NCI-H345 treated with DMSO at 0.1 percent for 48 hours (cell line): ENCODE data around the gene TMEM176A.

Experiments
- DNase-seq: peaks from one replicate; lab custom pipeline; 2025; ENCODE audit not compliant: unreplicated experiment; lab: John Stamatoyannopoulos, UW

TMEM176A gene

DNA sequence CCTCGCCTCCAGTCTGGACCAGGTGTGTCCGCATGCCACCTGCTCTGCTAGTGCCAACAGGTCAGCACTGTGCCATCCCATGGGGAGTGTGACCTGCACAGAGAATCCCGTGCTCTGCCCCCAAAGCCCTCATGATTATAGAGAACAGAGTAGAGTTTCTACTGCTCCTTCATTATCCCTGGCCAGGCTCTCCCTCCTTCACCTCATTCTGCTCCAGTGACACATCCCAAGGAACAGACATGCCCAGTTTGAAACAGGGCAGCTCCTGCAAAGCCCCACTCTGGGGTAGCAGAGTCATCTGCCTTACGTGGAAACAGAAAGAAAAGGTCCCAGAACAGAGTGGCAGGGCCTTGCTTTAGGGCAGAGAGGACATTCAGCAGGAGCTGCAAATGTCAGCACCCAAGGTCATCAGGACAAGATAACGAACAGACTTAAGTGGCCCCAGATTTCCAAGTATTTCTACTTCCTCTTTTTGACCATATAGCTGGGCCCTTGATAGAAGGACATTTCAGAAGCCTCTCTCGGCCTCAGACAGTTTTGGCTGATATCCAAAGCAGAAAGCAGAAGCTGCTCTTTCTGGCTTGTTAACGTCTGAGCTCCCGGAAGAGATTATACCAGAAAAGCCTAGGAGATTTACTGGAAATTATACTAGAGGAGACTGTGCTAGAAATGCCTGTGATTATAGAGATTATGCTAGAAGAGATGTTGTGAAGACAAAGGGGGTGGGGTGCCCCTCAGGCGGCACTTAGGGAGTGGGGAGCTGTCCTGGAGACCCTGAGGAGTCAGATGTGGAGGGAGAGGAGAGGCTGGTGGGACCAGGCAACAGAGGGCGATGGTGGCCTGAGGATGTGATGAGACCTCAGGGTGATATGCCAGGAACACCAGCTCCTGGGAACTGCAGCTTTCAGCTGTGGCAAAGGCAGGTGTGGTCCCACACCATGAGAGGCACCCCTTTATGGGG is 13.0 kb upstream of the TMEM176A start:
- DNase-seq, result no peak

DNA sequence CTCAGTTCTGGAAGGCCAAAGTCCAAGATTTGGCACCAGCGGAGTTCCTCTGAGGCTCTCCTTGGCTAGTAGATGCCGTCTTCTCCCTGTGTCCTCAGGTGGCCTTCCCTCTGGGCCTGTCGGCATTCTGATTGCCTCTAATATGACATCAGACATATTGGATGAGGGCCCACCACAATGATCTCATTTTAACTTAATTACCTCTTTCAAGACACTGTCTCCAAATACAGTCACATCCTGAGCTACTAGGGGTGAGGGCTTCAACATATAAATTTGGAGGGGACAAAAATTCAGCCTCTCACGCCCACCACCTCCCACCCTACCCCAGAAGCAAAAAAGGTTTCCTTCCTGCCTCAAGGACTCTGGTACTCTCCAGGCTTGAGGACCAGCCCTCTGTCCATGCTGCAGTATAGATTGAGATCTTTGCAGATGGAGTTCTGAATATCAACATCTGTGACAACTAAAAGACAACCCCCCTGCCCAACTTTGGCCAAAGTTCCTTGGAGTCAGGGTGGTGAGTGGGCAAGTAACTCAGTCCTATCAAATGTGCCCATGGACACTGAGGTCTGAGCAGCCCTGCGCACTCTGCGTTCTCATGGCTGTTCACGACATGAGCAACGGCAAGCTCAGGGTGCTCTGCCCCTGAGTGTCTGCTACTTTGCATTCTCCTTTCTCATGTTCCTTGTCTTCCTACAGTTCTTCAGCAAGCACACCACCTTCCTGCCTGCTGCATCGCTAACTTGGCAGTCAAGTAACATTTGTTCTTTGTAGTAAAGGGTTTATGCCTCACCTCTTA is 11.9 kb upstream of the TMEM176A start:
- DNase-seq, result no peak

DNA sequence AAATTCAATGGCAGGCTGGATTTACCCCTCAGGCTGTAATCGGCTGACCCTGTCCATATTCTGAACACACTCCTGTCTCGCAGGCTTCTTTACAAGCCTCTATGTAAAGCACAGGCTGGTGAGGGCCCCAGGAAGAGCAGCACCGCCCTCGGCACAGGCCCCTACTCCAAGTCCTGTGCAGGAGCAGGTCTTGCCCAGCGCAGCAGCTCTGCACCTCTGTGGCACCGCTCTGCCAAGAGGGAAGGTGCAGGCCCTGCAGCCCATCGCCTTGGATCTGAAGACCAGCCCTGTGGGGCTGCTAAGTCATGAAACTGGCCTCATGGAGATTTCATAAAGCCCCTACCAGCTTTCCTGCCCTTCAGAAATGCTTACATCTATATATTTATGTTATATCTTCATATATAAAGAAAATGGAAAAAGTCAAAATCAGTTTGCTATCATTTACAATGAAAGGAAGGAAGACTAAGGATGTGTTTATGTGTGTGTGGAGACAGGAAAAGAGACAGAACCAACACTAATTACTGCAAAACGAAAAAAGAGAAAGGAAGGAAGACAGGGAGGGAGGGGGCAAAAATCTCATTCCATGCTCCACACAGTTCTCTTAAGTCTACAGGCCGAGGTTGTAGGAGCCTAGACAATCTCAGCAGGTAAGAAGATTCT is 10.0 kb upstream of the TMEM176A start:
- DNase-seq, result no peak

DNA sequence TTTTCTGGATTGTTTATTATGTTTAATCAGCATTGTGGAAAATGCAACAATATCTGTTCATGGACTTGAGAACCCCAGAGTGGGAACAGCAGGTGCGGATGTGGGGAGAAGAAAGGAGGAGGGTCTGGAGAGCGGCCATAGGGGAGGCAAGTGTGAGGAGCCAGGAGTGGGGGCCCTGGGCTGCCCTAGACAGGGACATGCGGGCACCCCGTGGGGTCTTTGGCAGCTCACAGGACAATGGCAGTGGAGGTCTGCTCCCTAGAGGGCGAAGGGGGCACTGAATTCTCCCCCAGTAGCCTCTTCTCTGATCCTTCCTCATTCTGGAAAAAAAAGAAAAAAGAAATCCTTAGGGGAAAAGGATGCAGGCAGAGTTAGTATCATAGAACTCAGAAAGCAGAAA is 9.3 kb upstream of the TMEM176A start:
- no peak for DNase-seq

DNA sequence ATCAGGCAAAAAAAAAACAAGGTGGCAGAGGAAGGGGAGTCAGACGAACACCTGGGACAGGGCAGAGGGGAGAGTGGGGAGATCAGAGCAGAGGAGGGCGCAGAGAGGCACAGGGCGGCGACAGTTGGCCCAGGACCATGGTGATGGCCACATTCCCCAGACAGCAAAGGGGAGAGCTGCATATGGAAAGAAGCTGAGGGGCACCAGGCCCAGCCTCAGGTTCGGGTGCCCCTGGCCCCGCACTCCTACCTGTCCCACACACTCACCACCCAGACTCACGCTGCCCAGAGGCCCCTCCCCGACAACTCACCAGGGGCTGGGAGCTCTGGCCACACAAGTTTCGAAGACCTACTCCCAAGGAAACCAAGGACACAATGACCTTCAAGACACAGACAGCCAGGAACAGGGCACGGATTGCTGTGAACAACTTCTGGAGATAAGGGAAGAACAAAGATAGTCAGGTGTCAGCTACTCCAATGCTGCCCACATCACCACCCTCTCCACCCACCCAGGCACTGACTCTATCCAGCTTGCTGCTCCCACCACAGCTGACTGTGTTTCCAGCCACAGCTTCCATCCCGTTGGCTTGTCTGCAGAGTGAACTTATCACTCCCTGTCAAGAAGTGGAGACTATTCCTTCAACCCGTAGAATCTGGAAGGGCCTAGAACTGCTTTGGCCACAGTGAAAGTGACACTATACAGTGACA is 8.7 kb upstream of the TMEM176A start:
- DNase-seq, result no peak

DNA sequence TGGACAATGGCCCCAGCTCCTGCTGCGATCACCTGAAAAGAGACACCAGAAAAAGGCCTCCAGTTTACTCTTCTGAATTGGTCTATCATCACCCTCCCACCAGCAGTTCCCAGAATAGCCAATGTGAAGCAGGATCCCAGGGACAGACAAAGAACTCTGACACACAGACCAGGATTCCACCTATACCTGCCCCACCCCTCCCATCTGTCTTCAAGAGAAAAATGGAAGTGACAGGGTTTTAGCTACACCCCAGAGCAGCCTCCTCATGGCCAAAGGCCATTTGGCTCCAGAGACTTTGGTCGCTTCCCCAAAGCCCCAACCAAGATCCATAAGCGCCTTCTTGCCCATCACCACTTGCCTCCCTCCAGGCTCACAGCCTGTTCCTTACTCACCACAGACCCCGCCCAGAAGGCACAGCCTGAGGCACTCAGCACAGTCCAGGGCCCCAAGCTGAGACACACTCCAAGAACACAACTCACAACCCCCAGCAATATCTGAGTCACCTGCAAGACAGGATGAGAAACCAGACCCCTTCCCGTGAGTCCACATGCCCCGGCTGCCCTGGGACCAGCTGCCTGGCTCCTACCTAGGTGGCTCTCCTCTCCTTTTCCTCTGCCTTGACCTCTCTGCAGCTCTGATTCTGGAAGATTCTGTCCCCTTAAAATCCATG is 6.9 kb upstream of the TMEM176A start:
- DNase-seq, result no peak

DNA sequence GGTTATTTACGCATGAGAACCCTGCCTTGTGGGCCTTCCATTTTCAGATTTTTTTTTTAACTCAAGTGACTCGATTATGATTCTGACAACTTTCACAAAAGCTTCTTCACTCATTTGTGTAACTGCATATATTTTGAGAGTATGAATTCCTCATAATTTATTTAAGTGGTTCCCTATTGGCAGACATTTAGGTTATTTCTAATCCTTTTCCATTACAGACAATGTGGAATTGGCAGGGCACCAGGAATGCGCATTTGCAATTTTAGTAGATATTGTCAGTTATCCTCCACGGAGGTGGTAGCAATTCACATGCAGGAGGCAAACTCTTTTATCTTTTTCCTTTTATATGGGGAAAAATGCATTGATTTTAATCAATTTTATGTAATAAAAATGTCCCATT is 2.9 kb upstream of the TMEM176A start:
- DNase-seq, result no peak

DNA sequence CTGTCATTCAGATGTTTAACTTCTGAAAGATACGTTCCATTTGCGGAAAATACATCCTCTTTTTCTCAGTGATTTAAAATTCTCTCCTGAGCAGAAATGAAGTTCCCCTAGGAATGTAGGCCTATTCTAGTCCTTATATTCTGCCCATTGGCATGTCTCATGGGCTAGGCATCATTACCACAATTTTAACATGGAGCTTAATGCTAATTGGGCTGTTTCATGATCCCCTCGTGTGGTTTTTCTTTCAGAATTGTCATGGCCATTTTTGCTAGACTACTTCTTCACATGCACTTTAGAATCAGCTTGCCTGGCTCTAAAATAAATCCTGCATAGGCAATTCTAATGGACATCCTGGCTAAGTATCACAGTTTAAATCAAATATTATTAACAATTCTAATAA is 1.4 kb upstream of the TMEM176A start:
- DNase-seq, result no peak

DNA sequence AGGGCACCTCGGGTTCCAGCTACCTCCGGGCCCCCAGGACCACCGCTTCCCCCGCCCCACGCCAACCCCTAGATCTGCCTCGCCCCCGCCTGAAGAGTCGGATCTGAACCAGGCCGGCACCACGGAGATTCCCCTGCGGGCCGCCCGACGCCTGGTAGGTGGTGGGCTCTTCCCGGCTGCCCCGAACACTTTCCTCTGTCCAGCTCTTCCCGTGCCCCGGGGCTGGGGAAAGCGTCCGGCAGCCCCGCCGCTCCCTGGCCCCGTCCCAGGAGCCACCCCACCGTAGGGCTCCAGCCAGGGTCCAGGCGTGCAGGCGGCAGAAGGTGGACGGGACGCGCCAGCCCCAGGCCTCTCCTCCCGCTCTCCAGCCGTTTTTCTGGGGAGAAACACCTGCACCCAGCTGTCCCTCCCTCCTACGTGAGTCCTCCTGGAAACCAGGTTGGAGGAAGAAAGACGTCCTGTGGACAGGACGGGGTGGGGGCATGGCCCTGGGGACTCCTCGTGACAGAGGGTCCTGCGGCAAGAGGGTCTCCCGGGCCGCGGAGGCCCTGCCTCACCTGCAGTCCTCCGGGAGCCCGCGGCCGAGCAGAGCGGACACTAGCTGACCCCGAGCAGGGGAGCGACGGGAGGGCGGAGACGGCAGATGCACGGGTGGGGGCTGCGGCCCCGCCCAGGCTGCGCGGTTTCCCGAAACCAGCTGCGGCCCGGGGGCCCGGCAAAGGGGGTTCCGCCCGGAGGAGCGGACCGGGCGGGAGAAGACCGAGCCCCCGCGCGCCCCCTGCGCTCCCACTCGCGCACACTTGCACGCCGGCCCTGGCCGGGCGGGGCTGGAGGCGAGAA is 608 bp upstream of the TMEM176A start, which contains the start of gene TMEM176B:
Gene TMEM176B (minus strand): TSS at position 624 of the 840 bp plus-strand sequence. CDS start 3,795 bp downstream, outside the sequence.
- DNase-seq, result no peak

DNA sequence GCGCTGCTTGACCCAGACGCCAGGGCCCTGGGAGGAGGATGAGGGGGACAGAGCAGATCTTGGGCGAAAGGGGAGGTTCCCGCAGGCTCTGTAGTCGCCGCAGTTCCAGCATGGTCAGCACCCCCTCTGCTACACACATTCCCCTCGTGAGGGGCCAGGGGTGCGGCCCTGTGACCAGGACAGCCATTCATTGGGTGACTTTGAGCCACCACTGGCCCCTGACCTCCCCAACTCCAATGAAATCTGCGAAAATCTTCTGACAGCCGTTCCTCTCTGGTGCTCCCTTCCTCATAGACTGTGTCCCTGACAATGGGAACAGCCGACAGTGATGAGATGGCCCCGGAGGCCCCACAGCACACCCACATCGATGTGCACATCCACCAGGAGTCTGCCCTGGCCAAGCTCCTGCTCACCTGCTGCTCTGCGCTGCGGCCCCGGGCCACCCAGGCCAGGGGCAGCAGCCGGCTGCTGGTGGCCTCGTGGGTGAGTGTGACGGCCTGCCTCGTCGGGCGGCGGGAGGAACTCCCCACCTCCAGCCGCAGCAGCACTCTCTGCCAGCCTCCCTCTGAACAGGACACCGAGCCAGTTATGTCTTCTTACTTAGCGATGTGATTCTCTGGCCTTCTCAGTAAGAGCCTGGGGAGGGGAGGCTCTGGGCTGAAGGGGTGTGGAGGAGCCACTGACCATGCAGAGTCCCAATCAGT is 825 bp downstream of the TMEM176A start:
- no peak for DNase-seq

DNA sequence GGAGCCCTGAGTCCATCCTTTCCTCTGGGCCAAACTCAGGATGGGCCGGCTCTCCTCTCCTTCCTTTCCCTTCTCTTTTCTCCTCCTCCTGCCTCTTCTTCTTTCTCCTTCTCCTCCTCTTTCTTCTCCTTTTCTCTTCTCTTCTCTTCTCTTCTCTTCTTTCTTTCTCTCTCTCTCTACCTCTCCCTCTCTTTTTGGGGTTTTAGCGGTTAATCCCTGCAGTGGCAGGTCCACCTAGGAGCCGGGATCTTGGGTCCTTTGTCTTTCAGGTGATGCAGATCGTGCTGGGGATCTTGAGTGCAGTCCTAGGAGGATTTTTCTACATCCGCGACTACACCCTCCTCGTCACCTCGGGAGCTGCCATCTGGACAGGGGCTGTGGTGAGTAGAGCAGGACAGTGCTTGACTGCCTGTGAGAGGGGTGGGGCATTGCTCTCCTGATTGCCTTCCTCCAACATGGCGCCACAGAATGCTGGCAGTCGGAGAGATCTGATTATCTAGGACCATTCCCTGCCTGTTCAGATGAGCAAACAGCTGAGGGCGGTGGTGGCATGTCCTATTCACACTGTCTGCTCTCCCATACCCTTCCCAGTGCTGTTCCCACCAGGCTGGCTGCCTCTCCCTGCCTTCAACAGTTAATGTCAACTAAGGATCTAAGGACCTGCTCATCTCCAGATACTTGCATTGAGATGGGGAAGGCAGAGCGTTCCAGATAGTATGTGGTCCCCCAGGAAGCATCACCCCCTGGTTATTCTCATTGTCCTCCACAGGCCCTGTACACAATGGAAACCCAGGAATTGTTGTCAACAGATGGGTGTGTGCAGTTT is 1.6 kb downstream of the TMEM176A start:
- DNase-seq, result peak; percentile 71

DNA sequence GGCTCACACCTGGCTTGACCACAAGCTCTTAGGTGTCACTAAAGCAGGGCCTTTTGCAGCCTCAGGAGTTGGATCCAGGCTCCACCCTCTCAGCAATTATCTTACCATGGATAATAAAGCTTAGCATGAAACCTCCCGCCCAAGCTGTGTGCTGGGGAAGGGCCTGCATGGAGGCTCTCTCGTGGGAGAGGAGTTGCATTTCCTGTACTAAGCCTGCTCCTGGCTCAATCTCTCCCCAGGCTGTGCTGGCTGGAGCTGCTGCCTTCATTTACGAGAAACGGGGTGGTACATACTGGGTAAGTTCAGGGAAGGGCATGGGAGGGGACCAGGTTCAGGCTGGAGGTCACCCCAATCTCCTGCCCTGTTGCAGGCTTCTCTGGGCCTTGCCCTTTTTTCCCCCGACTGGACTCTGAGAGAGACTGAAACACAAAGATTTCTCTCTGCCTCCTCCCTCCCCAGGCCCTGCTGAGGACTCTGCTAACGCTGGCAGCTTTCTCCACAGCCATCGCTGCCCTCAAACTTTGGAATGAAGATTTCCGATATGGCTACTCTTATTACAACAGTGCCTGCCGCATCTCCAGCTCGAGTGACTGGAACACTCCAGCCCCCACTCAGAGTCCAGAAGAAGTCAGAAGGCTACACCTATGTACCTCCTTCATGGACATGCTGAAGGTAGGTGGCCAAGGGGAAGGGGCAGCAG is 2.7 kb downstream of the TMEM176A start:
- peak; percentile 38 for DNase-seq

DNA sequence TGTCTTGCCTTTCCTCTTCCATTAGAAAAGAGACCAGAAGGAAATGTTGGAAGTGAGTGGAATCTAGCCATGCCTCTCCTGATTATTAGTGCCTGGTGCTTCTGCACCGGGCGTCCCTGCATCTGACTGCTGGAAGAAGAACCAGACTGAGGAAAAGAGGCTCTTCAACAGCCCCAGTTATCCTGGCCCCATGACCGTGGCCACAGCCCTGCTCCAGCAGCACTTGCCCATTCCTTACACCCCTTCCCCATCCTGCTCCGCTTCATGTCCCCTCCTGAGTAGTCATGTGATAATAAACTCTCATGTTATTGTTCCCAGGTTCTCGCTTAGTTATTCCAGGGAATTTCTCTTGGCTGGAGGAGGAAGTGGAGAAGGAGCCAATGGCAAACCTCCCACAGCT is 4.2 kb downstream of the TMEM176A start:
- no peak for DNase-seq

DNA sequence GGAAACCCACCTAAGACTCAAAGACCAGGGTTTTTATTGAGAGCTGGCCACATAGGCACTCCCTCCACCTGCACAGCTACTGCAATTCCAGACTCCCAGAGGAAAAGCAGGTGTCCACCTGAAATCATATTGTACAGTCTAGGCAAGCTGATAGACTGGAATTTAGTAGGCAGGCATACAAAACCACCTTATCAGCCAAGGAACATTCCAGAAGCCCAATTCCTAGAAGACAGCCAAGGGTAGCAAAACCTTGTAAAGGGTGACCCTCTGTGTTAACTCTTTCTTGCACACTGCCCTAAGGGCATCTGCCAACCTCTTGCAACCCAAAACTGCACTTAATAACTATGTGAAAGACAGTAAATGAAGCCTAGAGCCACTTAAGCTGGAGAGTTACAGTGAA is 5.3 kb downstream of the TMEM176A start:
- no peak for DNase-seq

DNA sequence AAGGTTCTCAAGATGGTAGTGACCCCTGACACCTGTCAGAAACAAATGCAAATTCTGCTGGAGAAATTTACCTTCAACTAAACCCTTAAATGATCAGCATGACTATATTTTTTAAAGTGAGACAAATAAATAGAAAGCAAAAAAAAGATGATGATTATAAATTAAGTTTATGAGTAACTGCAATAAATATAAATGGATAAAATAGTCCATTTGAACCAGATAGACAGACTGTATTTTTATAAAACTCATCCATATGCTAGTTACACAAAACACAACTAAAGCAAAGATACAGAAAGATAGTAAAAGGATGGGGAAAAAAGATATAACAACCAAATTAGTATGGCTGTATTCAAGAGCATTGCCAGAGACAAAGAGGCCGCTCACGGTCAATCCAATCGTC is 5.9 kb downstream of the TMEM176A start:
- DNase-seq, result no peak

DNA sequence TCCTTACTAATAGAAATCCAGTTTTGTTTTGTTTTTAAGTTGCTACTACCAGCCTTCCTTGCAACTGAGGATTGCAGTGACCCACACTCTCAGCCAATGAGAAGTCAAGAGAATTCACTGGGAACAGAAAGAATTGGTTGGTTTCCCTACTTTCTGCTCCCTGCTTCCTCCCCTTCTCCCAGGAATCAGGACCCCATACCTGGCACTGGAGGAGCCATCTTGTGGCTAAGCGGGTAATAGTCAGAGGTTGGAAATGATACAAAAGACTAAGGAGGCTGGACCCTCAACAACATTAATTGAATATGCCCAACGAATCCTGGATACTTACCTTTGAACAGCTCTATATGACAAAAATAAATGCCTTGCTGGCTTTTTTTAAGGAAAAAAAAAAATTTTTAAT is 6.3 kb downstream of the TMEM176A start:
- no peak for DNase-seq
